K562 (cell line): ENCODE results near the gene PEX7. TPM values are rescaled to one million over a fixed set of nuclear protein-coding genes. Genes with fewer than 3 reads are reported as not detected.

ENCODE experiments used
- ARID2 ChIP-seq: fragments of 450-650 bp; IDR thresholded peaks from 2 replicates; pipeline ENCODE4 v1.6.1; 2017; ENCODE audit warnings: antibody characterized with exemption, mild to moderate bottlenecking
- BRCA1 ChIP-seq, 2 experiments: fragments of 450-650 bp in 1 of 2; sonication (generic) in 1 of 2; formaldehyde crosslinking in 1 of 2; IDR thresholded peaks; 2 replicates each; pipeline versions ENCODE4 v1.5.0 to v1.6.1; 2017 to 2020; ENCODE audit warnings: mild to moderate bottlenecking in 1 of 2, missing genetic modification reagents in 1 of 2
- CCNT2 ChIP-seq: IDR thresholded peaks from 2 replicates; pipeline ENCODE4 v1.6.1; 2011; ENCODE audit warnings: borderline replicate concordance, low read depth, mild to moderate bottlenecking, moderate library complexity, mixed read lengths, low read length; ENCODE audit not compliant: insufficient read length; ENCODE audit errors: extremely low read depth
- DMBX1 ChIP-seq: fragments of 250-450 bp; sonication (Bioruptor Pico); IDR thresholded peaks from 2 replicates; pipeline ENCODE4 v1.8.0; 2022; ENCODE audit warnings: inconsistent platforms, mild to moderate bottlenecking, moderate library complexity, borderline replicate concordance
- DPF2 ChIP-seq: fragments of 450-650 bp; IDR thresholded peaks from 2 replicates; pipeline ENCODE4 v1.6.1; 2016
- HNRNPH1 ChIP-seq: fragments of 200-400 bp; formaldehyde crosslinking; optimal IDR thresholded peaks from 2 replicates; pipeline ENCODE3; 2017; ENCODE audit warnings: low read depth, mild to moderate bottlenecking, low read length, moderate library complexity
- HNRNPLL ChIP-seq: fragments of 200-400 bp; formaldehyde crosslinking; IDR thresholded peaks from 2 replicates; pipeline ENCODE4 v1.6.1; 2017; ENCODE audit warnings: low read length, low read depth, mild to moderate bottlenecking; ENCODE audit not compliant: poor library complexity, severe bottlenecking
- KDM5B ChIP-seq: fragments of 200-600 bp; sonication (generic); IDR thresholded peaks from 2 replicates; pipeline ENCODE4 v1.6.1; 2012; ENCODE audit warnings: low read depth, mild to moderate bottlenecking, moderate library complexity, low read length, control low read depth, inconsistent platforms; ENCODE audit not compliant: insufficient replicate concordance
- MED1 ChIP-seq: sonication (generic); formaldehyde crosslinking; IDR thresholded peaks from 2 replicates; pipeline ENCODE4 v1.8.1; 2023; ENCODE audit warnings: missing genetic modification reagents, borderline replicate concordance
- MEF2A ChIP-seq: IDR thresholded peaks from 2 replicates; pipeline ENCODE4 v1.6.1; 2011; ENCODE audit warnings: low read depth, mild to moderate bottlenecking, low read length, moderate library complexity; ENCODE audit not compliant: control insufficient read depth
- MGA ChIP-seq: fragments of 450-650 bp; IDR thresholded peaks from 2 replicates; pipeline ENCODE4 v1.6.1; 2016; ENCODE audit warnings: mild to moderate bottlenecking, moderate library complexity
- RBM34 ChIP-seq: fragments of 200-400 bp; formaldehyde crosslinking; IDR thresholded peaks from 2 replicates; pipeline ENCODE4 v1.6.1; 2018; ENCODE audit warnings: low read length, borderline replicate concordance; ENCODE audit not compliant: insufficient read depth
- SMAD4 ChIP-seq: fragments of 250-450 bp; sonication (Bioruptor Pico); conservative IDR thresholded peaks from 2 replicates; pipeline ENCODE4 v1.8.0; 2021; ENCODE audit warnings: inconsistent platforms, mild to moderate bottlenecking, moderate library complexity
- SMARCE1 ChIP-seq: fragments of 450-650 bp; IDR thresholded peaks from 2 replicates; pipeline ENCODE4 v1.7.1; 2016; ENCODE audit warnings: mild to moderate bottlenecking
- ZBTB17 ChIP-seq: fragments of 450-650 bp; formaldehyde crosslinking; IDR thresholded peaks from 2 replicates; pipeline ENCODE4 v1.4.0; 2020; ENCODE audit warnings: mild to moderate bottlenecking
- ZFPM2 ChIP-seq: fragments of 250-450 bp; sonication (Bioruptor Pico); IDR thresholded peaks from 2 replicates; pipeline ENCODE4 v1.5.1; 2022; ENCODE audit warnings: mild to moderate bottlenecking
- ZZZ3 ChIP-seq: fragments of 450-650 bp; IDR thresholded peaks from 2 replicates; pipeline ENCODE4 v1.6.1; 2016; ENCODE audit warnings: antibody characterized with exemption, mild to moderate bottlenecking, moderate library complexity
- polyA plus RNA-seq, 8 experiments: library from polyadenylated mRNA; depleted of rRNA in 4 of 8; stranded (reverse) in 5 of 8; unstranded in 3 of 8; fragments of >200 nt; fragmentation: Nextera tagmentation in 2 of 8; fragmentation: Illumina TruSeq in 1 of 8; extraction: Ambion mirVana in 2 of 8; extraction: Trizol in 1 of 8; gene quantifications; 2 replicates each; pipeline versions ENCODE4 v1.2.1 to v1.2.3, GENCODE V29; 2011 to 2014; ENCODE audit warnings: inconsistent platforms in 1 of 8, missing spikeins in 1 of 8
- total RNA-seq, 7 experiments: library from RNA; depleted of rRNA in 6 of 7; stranded (reverse); fragments of >200 nt in 6 of 7; fragmentation: Illumina TruSeq in 2 of 7; extraction: Trizol in 2 of 7; gene quantifications; 2 replicates each; pipeline versions ENCODE4 v1.2.1 to v1.2.3, GENCODE V29; 2011 to 2021; ENCODE audit warnings: low replicate concordance in 1 of 7

PEX7 gene
- total and polyA plus RNA-seq, 9 of the 15 experiments (the other 6 are each of a cell fraction or from before 2014, with no cell fraction given): 1.6 to 12.9 (median 9.1) TPM

- no peak for TF ChIP-seq DPF2
- no peak for TF ChIP-seq ZFPM2 (CRISPR knock-in tag)
- 0 out of 2 replicates have a peak, but pooled peaks have one; percentile 19 for TF ChIP-seq SMAD4 (CRISPR knock-in tag)
- no peak for TF ChIP-seq HNRNPLL
- TF ChIP-seq MEF2A: no peak
- TF ChIP-seq CCNT2: no peak
- no peak for TF ChIP-seq BRCA1 (IDR thresholded peaks at IDR 0.05)
- no peak for TF ChIP-seq BRCA1 (CRISPR knock-in tag; IDR thresholded peaks at IDR 0.05)
- no peak for TF ChIP-seq ARID2
- TF ChIP-seq KDM5B: no peak
- no peak for TF ChIP-seq ZZZ3
- no peak for TF ChIP-seq SMARCE1
- TF ChIP-seq RBM34: no peak
- TF ChIP-seq HNRNPH1: no peak
- TF ChIP-seq MGA: peak; percentile 62
- no peak for TF ChIP-seq MED1
- no peak for TF ChIP-seq ZBTB17
- 0 out of 2 replicates have a peak, but pooled peaks have one; percentile 25 for TF ChIP-seq DMBX1
Measured at GRCh38 chr6:136772685-136773472, 49.5 kb upstream of the PEX7 start (continued).
